ENCODE measurements around the gene CHD5.
"Not testable (repeated sequence)": the region's sequence is repeated elsewhere in the genome, so short reads cannot be mapped to it uniquely, and the experiment has no call there.

Gene CHD5

DNA sequence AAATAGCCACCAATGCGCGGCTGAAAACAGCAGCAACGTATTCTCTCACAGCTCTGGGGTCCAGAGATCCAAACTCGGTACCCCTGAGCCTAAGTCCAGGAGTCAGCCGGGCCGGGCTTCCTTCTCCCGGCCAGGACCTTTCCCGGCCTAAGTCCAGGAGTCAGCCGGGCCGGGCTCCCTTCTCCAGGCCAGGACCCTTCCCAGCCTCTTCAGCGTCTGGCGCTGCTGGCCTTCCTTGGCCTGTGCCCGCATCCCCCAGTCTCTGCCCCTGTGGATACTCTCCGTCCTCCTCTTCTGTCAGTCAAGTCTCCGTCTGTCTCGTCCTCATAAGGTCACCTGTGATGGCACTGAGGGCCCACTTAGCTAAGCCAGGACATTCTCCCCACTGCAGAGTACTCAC is 102.2 kb downstream of the CHD5 start:
- Histone ChIP-seq H3K36me3 (replicated peaks) (no peaks in the 10 kb centered on the region), H3K27me3 (replicated peaks) (peaks cover 13% of the 10 kb centered on the region), H3K4me3 (ENCODE audit: low read depth, low read length) (no peak overlapping the region), H3K27ac (no peak overlapping the region)
- TF ChIP-seq, protein P1, sequence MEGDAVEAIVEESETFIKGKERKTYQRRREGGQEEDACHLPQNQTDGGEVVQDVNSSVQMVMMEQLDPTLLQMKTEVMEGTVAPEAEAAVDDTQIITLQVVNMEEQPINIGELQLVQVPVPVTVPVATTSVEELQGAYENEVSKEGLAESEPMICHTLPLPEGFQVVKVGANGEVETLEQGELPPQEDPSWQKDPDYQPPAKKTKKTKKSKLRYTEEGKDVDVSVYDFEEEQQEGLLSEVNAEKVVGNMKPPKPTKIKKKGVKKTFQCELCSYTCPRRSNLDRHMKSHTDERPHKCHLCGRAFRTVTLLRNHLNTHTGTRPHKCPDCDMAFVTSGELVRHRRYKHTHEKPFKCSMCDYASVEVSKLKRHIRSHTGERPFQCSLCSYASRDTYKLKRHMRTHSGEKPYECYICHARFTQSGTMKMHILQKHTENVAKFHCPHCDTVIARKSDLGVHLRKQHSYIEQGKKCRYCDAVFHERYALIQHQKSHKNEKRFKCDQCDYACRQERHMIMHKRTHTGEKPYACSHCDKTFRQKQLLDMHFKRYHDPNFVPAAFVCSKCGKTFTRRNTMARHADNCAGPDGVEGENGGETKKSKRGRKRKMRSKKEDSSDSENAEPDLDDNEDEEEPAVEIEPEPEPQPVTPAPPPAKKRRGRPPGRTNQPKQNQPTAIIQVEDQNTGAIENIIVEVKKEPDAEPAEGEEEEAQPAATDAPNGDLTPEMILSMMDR (IDR thresholded peaks at IDR 0.05; ENCODE audit: low read depth, low read length, missing control alignments) = no peak
- in situ Hi-C loops (cut with HindIII; ENCODE audit: low pct_ligation_motif_present, low sequenced_read_pairs) = no loop called here
- DNase-seq = no peak

DNA sequence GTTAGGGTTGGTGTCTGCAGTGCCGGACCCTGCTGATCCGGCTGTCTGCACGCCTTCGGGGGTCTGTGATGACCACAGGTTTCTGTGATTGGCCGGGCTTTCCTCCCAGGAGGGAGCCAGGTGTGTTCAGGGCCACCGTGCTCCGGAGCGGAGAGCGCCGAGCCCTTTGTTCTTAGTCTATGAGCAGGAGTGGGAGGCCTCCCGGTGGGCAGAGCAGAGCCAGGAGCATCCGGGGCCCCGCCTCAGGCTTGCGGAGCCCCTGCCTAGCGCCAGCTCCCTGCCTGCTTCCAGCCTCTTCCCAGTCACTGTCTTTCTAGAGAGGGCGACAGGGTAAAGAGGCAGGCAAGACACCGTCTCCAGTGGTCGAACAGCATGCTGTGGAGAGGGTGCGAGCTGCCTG is 102.6 kb downstream of the CHD5 start:
- no peak overlapping the region for H3K27ac ChIP-seq
- no peak overlapping the region for H3K4me3 ChIP-seq (ENCODE audit: low read depth, low read length)
- H3K36me3 ChIP-seq (replicated peaks) = no peaks in the 10 kb centered on the region
- TF ChIP-seq, protein P1 (IDR thresholded peaks at IDR 0.05; ENCODE audit: low read depth, low read length, missing control alignments) = no peak
- peaks cover 11% of the 10 kb centered on the region for H3K27me3 ChIP-seq (replicated peaks)
- DNase-seq = no peak
- in situ Hi-C loops (cut with HindIII; ENCODE audit: low pct_ligation_motif_present, low sequenced_read_pairs) = no loop called here

DNA sequence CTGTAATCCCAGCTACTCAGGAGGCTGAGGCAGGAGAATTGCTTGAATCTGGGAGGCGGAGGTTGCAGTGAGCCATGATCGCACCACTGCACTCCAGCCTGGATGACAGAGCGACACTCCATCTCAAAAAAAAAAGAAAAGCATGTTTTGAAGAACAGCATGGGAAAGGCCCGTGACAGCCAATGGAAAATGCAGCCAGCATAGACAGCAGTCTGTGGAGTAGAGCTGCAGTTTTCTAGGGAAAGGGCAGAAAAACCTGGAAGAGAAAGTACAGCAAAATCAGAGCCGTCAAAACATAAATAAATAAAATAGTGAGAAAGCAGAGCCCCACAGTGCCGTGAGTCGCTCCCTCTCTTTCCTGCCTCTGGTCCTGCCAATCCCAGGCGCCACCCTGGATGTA is 103.1 kb downstream of the CHD5 start:
- DNase-seq; H3K4me3 ChIP-seq (ENCODE audit: low read depth, low read length); in situ Hi-C loops (cut with HindIII; ENCODE audit: low pct_ligation_motif_present, low sequenced_read_pairs); H3K36me3 ChIP-seq (replicated peaks); H3K27ac ChIP-seq; H3K27me3 ChIP-seq (replicated peaks): not testable (repeated sequence)

DNA sequence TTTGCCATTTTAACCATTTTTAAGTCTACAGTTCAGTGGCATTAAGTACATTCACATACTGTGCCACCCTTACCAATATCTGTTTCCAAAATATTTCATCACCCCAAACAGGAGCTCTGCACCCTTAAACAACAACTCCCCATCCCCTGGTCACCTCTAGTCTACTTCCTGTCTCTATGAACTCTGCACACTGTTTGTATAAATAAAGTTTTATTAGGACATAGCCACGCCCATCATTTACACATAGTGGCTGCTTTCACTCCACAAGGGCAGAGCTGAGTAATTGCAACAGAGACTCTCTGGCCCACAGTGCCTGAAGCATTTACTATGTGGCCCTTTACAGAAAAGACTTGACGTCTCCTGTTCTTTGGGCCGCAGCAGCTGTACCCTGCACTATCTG is 104.4 kb downstream of the CHD5 start:
- no peak for DNase-seq
- TF ChIP-seq, protein P1 (IDR thresholded peaks at IDR 0.05; ENCODE audit: low read depth, low read length, missing control alignments) = no peak

DNA sequence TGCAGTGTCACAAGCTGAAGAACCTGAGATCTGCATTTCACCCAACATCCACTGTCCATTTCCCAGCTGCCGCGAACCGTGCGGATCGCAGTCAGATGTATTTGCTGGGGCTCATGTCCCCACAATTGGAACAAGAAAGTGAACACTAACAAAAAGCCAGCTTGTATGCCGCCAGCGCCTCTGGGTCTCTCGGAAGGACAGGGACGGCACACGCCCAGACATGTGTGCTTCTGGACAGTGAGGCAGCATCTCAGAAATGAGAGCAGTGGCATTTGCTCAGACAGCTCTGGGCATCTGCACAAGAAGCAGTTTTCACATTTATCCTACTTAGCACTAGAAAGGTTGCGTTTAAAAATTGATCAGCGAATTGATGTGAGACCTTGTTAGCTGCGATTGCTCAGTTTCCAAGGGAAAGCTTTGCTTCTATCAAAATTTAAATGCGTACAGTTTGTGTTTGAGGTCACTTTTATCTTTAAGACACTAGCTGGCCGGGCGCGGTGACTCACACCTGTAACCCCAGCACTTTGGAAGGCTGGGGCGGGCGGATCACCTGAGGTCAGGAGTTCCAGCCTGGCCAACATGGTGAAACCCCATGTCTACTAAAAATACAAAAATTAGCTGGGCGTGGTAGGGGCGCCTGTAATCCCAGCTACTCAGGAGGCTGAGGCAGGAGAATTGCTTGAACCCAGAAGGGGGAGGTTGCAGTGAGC is 105.8 kb downstream of the CHD5 start:
- Histone ChIP-seq H3K36me3 (replicated peaks) (no peaks in the 10 kb centered on the region), H3K4me3 (ENCODE audit: low read depth, low read length) (no peak overlapping the region), H3K27ac (no peak overlapping the region), H3K27me3 (replicated peaks) (peaks cover 4% of the 10 kb centered on the region)
- in situ Hi-C loops (cut with HindIII; ENCODE audit: low pct_ligation_motif_present, low sequenced_read_pairs) = no loop called here
- no peak for DNase-seq
- TF ChIP-seq, protein P1 (IDR thresholded peaks at IDR 0.05; ENCODE audit: low read depth, low read length, missing control alignments) = no peak

More for the DNA sequence above, 104.4 kb downstream of the CHD5 start:
- Histone ChIP-seq H3K27me3 (replicated peaks) (peaks cover 8% of the 10 kb centered on the region), H3K36me3 (replicated peaks) (no peaks in the 10 kb centered on the region), H3K27ac (no peak overlapping the region), H3K4me3 (ENCODE audit: low read depth, low read length) (no peak overlapping the region)
- in situ Hi-C loops (cut with HindIII; ENCODE audit: low pct_ligation_motif_present, low sequenced_read_pairs) = no loop called here

DNA sequence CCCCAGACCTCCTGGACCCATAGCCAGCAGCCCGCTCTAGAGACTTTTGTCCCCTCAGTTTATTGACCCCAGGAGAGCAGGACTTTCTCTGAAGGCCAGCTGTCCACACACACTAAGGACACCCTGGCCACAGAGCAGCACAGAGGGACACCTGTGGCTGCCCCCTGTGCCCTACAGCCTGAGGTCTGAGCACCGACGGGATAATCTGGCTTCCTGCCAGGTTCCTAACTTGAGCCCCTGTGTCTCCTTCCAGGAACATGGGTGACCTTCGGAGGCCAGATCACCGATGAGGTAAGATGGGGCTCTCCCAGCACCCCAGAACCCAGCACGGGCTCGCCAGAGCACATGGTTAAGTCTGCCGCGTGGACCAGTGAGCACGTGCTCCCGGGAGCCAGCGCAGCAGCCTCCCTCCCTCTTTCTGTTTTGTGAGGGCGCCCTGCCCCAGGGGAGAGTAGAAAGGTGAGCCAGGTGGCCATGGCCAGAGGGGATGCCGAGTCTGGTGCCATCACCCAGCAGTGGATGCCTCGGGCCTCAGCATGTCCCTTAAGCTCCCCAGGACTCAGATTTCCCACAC is 106.6 kb downstream of the CHD5 start:
- TF ChIP-seq, protein P1 (IDR thresholded peaks at IDR 0.05; ENCODE audit: low read depth, low read length, missing control alignments) = no peak
- Histone ChIP-seq H3K36me3 (replicated peaks) (no peaks in the 10 kb centered on the region), H3K27ac (no peak overlapping the region), H3K27me3 (replicated peaks) (peaks cover 7% of the 10 kb centered on the region), H3K4me3 (ENCODE audit: low read depth, low read length) (no peak overlapping the region)
- DNase-seq = no peak
- in situ Hi-C loops (cut with HindIII; ENCODE audit: low pct_ligation_motif_present, low sequenced_read_pairs) = no loop called here
